Calu3 (cell line): ENCODE measurements around the gene KIF1B. TPM values are rescaled to one million over a fixed set of nuclear protein-coding genes. Genes with fewer than 3 reads are reported as not detected.

Experiments
- BruUV-seq: library from RNA; stranded (reverse); fragments of 400-500 nt; replicated peaks from 2 replicates; lab custom pipeline; 2021; lab: Mats Ljungman, UMichigan
- CTCF ChIA-PET: fragments of 300-600 bp; sonication (Branson Sonifier 250); formaldehyde crosslinking; loops from one replicate; lab custom pipeline; 2022; ENCODE audit warnings: antibody characterized with exemption; lab: Charles Lee
- DNase-seq: peaks from one replicate; pipeline ENCODE4 v3.0.0; 2022
- H3K27ac Mint-ChIP-seq: one replicate; pipeline ENCODE4 v1.8.0; 2022; ENCODE audit warnings: mixed read lengths; ENCODE audit not compliant: unreplicated experiment
- H3K27me3 Mint-ChIP-seq: one replicate; pipeline ENCODE4 v1.8.0; 2022; ENCODE audit warnings: mixed read lengths; ENCODE audit not compliant: unreplicated experiment
- H3K36me3 Mint-ChIP-seq: one replicate; pipeline ENCODE4 v1.8.0; 2022; ENCODE audit warnings: mild to moderate bottlenecking, moderate library complexity, mixed read lengths; ENCODE audit not compliant: insufficient read depth, unreplicated experiment
- H3K4me1 Mint-ChIP-seq: one replicate; pipeline ENCODE4 v1.8.0; 2022; ENCODE audit warnings: mild to moderate bottlenecking, low read depth, mixed read lengths; ENCODE audit not compliant: unreplicated experiment
- H3K4me3 Mint-ChIP-seq: one replicate; pipeline ENCODE4 v1.8.0; 2022; ENCODE audit warnings: mild to moderate bottlenecking, low read depth, moderate library complexity, mixed read lengths; ENCODE audit not compliant: unreplicated experiment
- H3K9me3 Mint-ChIP-seq: one replicate; pipeline ENCODE4 v1.8.0; 2022; ENCODE audit warnings: low read depth, mixed read lengths; ENCODE audit not compliant: unreplicated experiment
- intact Hi-C: fragments of 100-400 bp; cut with micrococcal nuclease; formaldehyde crosslinking; loops from one replicate; pipeline ENCODE4 v1.10.0; 2022; ENCODE audit not compliant: unreplicated experiment
- total RNA-seq: library from RNA; stranded (reverse); gene quantifications from 2 replicates; pipeline ENCODE4 v1.2.3, GENCODE V29; 2022
- TF ChIP-seq, protein P1 (sequence below): fragments of 200-600 bp; IDR thresholded peaks from one replicate; pipeline ENCODE4 v1.8.0; 2022; ENCODE audit warnings: antibody characterized with exemption; ENCODE audit not compliant: unreplicated experiment

KIF1B gene
- total RNA-seq, 1 experiment from 2014 or later = 17.1 TPM

DNA sequence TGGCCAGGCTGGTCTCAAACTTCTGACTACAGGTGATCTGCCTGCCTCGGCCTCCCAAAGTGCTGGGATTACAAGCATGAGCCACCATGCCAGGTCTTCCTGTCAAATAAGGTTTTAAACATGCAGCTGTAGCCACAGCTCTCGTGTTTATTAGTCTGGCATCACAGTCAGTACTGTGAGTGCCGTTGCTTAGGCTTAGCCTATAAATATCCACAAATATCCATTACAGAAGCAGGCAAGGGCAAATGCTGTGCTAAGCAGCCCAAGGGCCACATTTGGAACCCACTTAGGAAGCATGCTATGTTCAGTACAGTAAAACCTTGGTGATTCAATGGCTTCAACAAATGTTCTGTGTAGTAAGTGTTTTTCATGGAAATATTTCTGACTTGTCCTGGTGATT lies 75.9 kb downstream of the KIF1B start:
- CTCF ChIA-PET = no interaction called here
- Mint-ChIP-seq H3K4me1 (no peaks in the 10 kb centered on the region), H3K27me3 (no peaks in the 10 kb centered on the region), H3K36me3 (peaks cover 4% of the 10 kb centered on the region), H3K9me3 (no peaks in the 10 kb centered on the region), H3K27ac (no peak overlapping the region), H3K4me3 (no peak overlapping the region)
- TF ChIP-seq, protein P1, sequence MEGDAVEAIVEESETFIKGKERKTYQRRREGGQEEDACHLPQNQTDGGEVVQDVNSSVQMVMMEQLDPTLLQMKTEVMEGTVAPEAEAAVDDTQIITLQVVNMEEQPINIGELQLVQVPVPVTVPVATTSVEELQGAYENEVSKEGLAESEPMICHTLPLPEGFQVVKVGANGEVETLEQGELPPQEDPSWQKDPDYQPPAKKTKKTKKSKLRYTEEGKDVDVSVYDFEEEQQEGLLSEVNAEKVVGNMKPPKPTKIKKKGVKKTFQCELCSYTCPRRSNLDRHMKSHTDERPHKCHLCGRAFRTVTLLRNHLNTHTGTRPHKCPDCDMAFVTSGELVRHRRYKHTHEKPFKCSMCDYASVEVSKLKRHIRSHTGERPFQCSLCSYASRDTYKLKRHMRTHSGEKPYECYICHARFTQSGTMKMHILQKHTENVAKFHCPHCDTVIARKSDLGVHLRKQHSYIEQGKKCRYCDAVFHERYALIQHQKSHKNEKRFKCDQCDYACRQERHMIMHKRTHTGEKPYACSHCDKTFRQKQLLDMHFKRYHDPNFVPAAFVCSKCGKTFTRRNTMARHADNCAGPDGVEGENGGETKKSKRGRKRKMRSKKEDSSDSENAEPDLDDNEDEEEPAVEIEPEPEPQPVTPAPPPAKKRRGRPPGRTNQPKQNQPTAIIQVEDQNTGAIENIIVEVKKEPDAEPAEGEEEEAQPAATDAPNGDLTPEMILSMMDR = no peak
- BruUV-seq = no TSS peak
- no peak for DNase-seq
- intact Hi-C loops = no loop called here

DNA sequence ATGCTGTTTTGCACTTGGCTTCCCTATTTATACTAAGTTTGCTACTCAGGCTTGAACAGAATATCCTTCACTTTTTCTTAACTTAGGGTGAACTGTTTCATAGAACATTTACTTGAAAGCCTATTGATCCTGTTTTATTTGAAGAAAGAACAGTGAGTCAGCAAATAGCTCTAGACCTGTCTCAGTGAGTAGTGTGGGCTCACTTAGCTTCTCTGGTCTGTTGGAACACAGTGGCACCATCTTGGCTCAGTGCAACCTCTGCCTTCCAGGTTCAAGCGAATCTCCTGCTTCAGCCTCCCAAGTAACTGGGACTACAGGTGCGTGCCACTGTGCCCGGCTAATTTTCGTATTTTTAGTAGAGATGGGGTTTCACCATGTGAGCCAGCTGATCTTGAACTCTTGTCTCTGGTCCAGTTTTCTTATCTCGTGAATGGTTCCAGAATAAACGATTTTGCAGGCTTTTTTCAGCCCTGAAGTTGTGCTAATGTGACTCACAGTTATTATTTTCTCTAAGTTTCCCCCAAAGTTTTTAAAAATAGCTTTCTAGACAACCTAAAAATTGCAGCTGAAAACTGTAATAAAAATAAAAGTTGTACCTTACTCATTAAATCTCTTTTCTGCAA lies 76.8 kb downstream of the KIF1B start:
- intact Hi-C loops = no loop called here
- H3K27me3 Mint-ChIP-seq = no peaks in the 10 kb centered on the region
- TF ChIP-seq, protein P1 = no peak
- no peak overlapping the region for H3K27ac Mint-ChIP-seq
- H3K9me3 Mint-ChIP-seq = no peaks in the 10 kb centered on the region
- no peaks in the 10 kb centered on the region for H3K4me1 Mint-ChIP-seq
- BruUV-seq = no TSS peak
- H3K36me3 Mint-ChIP-seq = peaks cover 3% of the 10 kb centered on the region
- no peak for DNase-seq
- H3K4me3 Mint-ChIP-seq = no peak overlapping the region
- CTCF ChIA-PET = no interaction called here

DNA sequence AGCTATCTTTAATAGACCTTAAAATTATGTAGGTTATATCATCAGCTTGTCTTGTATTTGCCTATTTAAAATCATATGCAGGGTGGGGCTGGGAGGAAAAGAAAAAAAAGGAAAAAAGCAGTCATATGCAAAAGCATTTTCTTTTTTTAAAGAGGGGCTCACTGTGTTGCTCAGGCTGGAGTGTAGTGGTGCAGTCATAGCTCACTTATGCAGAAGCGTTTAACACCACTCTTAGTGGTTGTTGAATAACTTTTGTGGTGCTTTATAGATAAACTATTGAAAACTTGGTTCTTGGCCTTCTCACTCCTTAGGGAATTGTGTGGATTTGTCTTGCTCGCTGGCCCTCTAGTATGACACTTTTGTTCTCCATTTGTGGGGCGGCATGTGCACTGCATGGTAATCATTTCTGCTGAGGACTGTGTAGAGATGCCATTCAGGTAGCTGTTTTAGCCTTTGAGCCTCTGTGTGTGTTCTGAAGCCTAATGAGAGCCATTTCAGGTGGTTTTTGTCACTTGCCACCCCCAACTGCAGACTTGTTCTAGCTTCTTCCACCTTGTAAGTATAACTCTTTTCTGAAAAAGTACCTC lies 77.8 kb downstream of the KIF1B start:
- H3K4me3 Mint-ChIP-seq = no peak overlapping the region

DNA sequence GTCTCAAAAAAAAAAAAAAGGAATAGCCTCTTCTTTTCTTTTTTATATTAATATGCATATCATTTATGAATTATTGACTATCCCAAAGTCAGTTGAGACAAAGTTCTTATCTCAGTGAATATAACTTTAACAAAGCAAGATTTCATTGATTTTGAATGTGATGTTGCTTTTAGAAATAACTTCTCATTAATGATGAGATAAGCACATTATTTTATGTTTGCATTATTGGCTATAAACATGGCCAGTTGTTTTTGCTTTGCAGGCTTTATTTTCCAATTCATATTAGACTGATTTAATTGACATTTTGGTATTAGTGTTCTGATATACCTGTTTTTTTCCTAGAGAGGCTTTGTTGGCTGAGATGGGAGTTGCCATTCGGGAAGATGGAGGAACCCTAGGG lies 81.3 kb downstream of the KIF1B start:
- DNase-seq = no peak
- no TSS peak for BruUV-seq

More for the DNA sequence above, 77.8 kb downstream of the KIF1B start:
- no peaks in the 10 kb centered on the region for H3K4me1 Mint-ChIP-seq
- intact Hi-C loops = no loop called here
- no peaks in the 10 kb centered on the region for H3K36me3 Mint-ChIP-seq
- no peak overlapping the region for H3K27ac Mint-ChIP-seq
- BruUV-seq = no TSS peak
- H3K9me3 Mint-ChIP-seq = no peaks in the 10 kb centered on the region
- TF ChIP-seq, protein P1 = no peak
- CTCF ChIA-PET = no interaction called here
- DNase-seq = no peak
- H3K27me3 Mint-ChIP-seq = no peaks in the 10 kb centered on the region

More for the DNA sequence above, 81.3 kb downstream of the KIF1B start:
- CTCF ChIA-PET = no interaction called here
- intact Hi-C loops = no loop called here
- Mint-ChIP-seq H3K27ac (no peak overlapping the region), H3K27me3 (no peaks in the 10 kb centered on the region), H3K9me3 (no peaks in the 10 kb centered on the region), H3K4me1 (no peaks in the 10 kb centered on the region), H3K4me3 (no peak overlapping the region), H3K36me3 (no peaks in the 10 kb centered on the region)
- TF ChIP-seq, protein P1 = no peak
